Activated CD4-positive, CD25-positive, alpha-beta regulatory T cell treated with anti-CD3 and anti-CD28 coated beads, Interleukin-2, amount 50 U/mL, for 24 hours (primary cell): ENCODE results near the gene SLCO2B1.
"Not testable (repeated sequence)": the region's sequence is repeated elsewhere in the genome, so short reads cannot be mapped to it uniquely, and the experiment has no call there.

Source experiments
- ATAC-seq, 2 donors: fragments of 150-1000 bp; cut with Tn5 transposase; one replicate each; pipeline ENCODE4 v1.10.0; 2021; ENCODE audit warnings: mild to moderate bottlenecking in 1 of 2, moderate library complexity in 1 of 2

The SLCO2B1 gene, protein sequence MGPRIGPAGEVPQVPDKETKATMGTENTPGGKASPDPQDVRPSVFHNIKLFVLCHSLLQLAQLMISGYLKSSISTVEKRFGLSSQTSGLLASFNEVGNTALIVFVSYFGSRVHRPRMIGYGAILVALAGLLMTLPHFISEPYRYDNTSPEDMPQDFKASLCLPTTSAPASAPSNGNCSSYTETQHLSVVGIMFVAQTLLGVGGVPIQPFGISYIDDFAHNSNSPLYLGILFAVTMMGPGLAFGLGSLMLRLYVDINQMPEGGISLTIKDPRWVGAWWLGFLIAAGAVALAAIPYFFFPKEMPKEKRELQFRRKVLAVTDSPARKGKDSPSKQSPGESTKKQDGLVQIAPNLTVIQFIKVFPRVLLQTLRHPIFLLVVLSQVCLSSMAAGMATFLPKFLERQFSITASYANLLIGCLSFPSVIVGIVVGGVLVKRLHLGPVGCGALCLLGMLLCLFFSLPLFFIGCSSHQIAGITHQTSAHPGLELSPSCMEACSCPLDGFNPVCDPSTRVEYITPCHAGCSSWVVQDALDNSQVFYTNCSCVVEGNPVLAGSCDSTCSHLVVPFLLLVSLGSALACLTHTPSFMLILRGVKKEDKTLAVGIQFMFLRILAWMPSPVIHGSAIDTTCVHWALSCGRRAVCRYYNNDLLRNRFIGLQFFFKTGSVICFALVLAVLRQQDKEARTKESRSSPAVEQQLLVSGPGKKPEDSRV

GRCh38 chr11:75150879-75151278, at the start of gene SLCO2B1:
Gene SLCO2B1, plus strand, starts transcription at chr11:75151107. Its CDS starts 275 bp downstream, at chr11:75151382.
- ATAC-seq: no peak

DNA sequence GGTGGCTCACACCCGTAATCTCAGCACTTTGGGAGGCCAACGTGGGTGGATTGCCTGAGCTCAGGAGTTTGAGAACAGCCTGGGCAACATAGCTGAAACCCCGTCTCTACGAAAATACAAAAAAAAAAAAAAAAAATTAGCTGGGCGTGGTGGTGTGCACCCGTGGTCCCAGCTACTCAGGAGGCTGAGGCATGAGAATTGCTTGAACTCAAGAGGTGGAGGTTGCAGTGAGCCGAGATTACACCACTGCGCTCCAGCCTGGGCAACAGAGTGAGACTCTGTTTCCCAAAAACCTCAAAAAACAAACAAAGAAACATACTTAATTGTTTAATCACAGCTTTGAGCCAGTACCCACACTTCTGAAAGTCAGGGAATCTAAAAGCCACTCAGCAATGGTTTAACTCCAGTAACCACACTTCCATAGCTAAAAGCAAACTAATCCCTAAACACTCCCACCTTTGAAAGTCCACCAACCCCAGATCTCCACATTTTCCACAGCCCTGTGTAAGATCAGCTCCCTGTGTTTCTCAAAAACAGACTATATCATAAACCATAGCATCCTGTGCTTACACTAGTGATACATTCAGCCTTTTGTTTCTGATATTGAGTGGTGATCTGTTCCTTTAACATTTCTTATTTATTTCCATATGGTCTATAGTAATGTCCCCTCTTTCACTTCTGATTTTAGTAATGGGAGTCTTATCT, 49.3 kb upstream of the SLCO2B1 start:
- no peak for ATAC-seq

DNA sequence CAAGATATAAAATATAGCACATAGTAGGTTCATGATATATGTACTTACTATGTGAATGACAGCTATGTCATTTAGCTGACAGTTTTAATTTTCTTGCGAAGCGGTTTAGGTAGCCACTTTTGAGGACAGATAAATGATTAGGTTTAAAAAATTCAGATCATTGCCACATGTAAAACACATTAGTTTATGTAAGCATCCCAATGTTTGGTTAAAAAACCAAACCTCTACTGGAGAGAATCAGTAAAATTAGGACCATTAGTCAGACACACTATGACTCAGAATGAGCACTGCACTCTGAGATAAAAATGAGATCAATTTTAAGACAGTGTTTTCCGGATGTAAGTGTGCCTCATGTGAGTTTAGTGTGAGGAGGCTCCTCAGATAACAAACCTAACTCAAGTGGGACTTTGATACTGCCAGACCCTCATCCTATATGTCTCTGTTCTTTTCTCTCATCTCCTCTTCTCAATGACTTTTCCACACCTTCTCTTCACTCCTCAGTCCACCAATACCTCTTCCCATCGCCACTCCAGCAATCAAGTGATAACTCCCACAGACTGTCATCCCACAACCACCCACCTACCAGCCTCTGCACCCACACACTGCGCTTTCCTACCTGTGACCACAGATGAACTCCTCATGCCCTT, 47.4 kb upstream of the SLCO2B1 start:
- peak; percentile 68 to 75 for ATAC-seq

DNA sequence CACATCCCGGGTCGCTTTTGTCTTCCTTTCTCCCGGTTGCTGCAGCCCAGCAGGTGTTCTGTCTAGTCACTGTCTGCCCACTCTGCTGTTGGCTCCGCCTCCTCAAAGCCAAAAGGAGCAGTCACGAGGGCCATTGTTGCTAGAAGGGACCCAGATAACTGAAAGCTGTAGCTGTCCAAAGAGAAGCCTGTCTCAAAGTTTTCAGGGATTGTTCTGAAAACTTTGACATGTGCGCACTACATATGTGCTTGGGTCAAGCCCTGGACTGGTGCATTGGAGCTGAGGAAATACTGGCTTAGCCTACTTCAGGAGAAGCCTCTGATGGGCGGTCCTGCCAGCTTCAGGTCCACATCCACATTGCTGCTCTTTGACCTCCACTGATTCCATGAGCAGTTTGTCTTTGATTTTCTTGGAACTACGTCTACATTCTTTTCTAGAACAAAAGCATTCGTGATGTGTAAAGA, 45.4 kb upstream of the SLCO2B1 start:
- no peak for ATAC-seq

DNA sequence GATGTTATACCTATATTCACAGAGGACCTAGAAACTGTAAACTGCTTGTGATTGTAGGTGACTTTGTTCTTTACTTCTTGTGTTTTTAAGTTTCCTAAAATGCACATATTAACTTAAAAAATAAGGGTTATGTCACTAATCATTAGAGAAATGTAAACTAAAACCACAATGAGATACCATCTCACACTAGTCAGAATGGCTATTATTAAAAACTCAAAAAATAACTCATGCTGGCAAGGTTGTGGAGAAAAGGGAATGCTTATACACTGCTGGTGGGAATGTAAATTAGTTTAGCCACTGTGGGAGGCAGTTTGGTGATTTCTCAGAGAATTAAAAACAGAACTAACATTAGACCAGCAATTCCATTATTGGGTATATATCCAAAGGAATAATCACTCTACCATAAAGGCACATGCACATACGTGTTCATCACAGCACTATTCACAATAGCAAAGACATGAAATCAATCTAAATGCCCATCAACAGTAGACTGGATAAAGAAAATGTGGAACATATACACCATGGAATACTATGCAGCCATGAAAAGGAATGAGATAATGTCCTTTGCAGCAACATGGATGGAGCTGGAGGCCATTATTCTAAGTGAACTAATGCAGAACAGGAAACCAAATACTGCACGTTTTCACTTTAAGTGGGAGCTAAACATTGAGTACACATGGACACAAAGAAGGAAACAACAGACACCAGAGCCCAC, 44.8 kb upstream of the SLCO2B1 start:
- not testable (repeated sequence) for ATAC-seq

GRCh38 chr11:75107187-75107586, 43.7 kb upstream of the SLCO2B1 start:
- no peak for ATAC-seq

DNA sequence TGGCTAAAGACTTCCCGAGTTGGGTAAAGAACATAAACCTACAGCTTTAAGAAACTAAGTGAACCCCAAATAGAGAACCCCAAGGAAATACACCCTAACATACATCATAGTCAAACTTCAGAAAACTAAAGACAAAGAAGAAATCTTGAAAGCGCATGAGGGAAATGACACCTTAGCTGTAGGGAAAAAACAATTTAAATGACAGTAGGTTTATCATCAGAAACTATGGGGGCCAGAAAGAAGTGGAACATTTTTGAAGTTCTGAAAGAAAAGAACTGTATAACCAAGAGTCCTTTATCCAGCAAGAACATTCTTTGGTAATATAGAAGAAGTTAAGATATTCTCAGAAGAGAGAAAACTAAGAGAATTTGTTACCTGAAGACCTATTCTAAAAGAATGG, 38.7 kb upstream of the SLCO2B1 start:
- no peak for ATAC-seq

DNA sequence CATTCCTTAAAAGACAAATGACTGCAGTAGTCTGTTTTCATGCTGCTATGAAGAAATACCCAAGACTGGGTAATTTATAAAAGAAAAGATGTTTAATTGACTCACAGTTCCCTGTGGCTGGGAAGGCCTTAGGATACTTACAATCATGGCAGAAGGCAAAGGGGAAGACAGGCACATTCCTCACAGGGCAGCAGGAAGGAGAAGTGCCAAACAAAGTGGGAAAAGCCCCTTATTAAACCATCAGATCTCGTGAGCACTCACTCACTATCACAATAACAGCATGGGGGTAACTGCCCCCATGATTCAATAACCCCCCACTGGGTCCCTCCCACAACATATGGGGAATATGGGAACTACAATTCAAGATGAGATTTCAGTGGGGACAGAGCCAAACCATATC, 37.9 kb upstream of the SLCO2B1 start:
- no peak for ATAC-seq

GRCh38 chr11:75114465-75114864, 36.4 kb upstream of the SLCO2B1 start:
- ATAC-seq: no peak

GRCh38 chr11:75118577-75118976, 32.3 kb upstream of the SLCO2B1 start:
- ATAC-seq: no peak

- ATAC-seq: no peak
Observed at GRCh38 chr11:75126564-75126963, 24.3 kb upstream of the SLCO2B1 start.

DNA sequence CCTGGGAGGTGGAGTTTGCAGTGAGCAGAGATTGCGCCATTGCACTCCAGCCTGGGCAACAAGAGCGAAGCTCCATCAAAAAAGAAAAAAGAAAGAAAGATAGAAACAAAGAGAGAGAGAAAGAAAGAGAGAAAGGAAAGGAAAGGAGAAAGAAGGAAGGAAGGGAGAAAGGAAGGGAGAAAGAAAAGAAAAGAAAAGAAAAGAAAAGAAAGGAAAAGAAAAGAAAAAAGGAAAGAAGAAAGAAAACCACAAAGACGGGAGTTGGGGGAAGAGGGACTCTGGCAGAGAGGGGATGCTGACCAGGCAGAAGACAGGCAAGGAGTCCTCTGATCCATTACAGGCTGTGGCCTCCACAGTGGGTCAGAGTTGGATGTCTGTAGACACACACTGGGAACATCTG, 18.8 kb upstream of the SLCO2B1 start:
- ATAC-seq: no peak

GRCh38 chr11:75133976-75134375, 16.9 kb upstream of the SLCO2B1 start:
- no peak for ATAC-seq

DNA sequence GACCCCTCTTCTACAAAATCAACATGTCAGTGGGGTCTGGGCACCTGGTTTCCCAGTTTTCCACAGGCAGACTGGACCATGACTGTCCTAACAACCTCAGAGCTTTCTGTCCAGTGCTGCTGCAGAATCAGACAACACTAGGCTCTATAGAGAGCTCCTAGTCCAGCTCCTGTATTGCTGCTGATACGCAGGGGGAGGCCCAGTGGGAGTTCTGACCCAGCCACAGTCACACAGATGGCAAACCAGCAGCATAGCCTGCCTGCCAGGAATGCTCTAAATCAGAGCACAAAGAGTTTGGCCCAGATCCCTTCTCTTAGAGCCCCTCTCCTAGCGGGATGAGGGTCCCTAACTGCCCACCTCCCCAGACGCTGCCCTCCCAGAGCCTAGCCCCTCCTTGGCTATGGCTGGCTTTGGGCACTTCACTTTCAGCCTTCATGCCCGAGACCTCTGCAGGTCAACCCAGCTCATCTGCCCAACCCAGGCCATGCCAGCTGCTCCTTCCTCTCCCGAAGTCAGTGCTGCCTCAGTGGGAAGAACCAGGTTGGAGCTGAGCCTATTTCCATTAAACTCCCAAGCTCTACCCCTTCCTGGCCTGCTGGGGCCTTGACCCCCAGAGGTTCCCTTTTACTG, 15.8 kb upstream of the SLCO2B1 start:
- no peak for ATAC-seq

DNA sequence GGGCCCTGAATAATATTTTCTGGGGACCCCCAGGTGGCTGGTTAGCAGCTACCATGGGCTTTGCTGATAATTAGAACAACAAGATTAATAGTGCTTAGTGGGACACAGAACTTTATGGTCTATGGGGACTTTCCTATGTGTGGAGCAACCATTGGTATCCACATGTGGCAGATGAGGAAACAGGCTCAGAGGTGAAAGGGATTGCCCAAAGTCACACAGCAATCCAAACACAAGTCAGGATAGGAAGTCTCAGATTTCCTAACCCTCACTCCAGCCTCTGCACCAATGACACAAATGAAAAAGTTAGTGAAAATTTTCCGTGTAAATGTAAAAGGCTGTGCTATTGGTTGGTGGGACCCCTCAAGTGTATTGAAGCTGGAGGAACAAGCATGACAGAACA, 15.3 kb upstream of the SLCO2B1 start:
- no peak for ATAC-seq

DNA sequence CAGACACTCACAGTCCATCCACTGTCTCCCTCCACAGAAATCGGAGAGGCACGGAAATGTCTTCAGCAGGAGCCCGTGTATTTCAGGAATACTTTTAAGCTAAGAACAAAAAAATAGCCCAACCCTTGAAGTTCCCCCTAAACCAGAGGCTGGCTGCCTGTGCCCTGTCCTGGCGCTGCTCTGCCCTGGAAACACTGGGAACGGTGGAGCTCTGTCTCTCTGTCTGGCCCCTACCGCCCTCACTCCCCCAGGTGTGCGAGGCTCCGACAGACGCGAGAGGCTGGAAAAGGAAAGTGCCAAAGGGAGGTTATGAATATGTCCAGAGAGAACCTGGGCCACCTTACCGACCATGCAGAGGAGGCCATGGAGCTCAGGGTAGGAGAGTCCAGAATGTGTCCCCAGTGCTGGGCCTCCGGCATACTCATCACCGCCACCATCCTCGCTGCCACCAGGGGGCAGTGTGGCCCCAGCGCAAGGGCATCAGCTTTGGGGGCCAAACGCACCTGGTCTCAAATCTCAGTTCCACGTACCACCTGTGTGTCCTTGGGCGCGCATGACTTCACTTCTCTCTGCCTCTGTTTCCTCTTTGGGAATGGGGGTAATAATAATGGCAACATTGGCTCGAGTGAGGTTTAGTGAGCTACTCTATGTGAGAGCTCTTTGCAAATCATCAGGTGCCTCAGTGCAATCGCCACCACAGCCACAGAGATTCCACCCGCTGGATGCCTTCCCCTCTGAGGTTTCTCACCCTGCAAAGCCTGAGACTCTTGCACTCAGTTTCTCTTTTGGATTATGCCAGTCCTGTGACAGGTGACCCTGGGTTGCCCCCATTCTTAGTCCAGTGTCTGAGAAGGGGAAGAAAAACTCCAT, 10.4 kb upstream of the SLCO2B1 start:
- ATAC-seq: peak; percentile 53 to 55

- ATAC-seq: no peak
Observed at GRCh38 chr11:75141166-75141565, 9.7 kb upstream of the SLCO2B1 start.

- peak; percentile 90 to 93 for ATAC-seq
Observed at GRCh38 chr11:75142714-75143419, 8.0 kb upstream of the SLCO2B1 start.

- no peak for ATAC-seq
Observed at GRCh38 chr11:75143420-75143731, 7.5 kb upstream of the SLCO2B1 start.

DNA sequence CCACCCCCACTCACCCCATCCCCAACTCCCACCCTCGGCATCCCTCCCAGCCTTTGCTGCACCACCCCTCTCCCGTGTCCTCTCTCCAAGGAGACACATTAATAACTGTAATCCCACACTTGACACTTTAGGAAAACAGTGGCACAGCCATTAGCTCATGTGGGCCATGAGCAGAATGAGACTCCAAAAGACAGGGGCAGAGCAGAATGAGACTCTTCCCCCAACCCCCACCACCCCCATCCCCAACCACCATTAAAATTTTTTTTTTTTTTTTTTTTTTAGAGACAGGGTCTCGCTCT, 6.2 kb upstream of the SLCO2B1 start:
- ATAC-seq: no peak
